WERI-Rb-1 (cell line): ENCODE measurements around the gene GPR84.

Experiments used
- DNase-seq: peaks from one replicate; pipeline ENCODE4 v3.0.0-alpha.2; 2020
- H3K27ac ChIP-seq: fragments of 250-450 bp; sonication (Bioruptor Pico); 2 replicates; pipeline ENCODE4 v1.5.1; 2020; ENCODE audit warnings: mild to moderate bottlenecking, moderate library complexity
- H3K27me3 ChIP-seq: fragments of 250-450 bp; sonication (Bioruptor Pico); 2 replicates; pipeline ENCODE4 v1.5.1; 2021; ENCODE audit warnings: mild to moderate bottlenecking, low read depth, moderate library complexity; ENCODE audit not compliant: insufficient read depth, severe bottlenecking
- H3K36me3 ChIP-seq: fragments of 250-450 bp; sonication (Bioruptor Pico); 2 replicates; pipeline ENCODE4 v1.5.1; 2020; ENCODE audit warnings: mild to moderate bottlenecking, moderate library complexity
- H3K4me3 ChIP-seq: 2 replicates; pipeline ENCODE4 v1.5.1; 2011; ENCODE audit warnings: low read depth, mild to moderate bottlenecking, control low read depth, low read length
- H3K9me3 ChIP-seq: fragments of 250-450 bp; sonication (Bioruptor Pico); 2 replicates; pipeline ENCODE4 v1.5.1; 2021; ENCODE audit warnings: mild to moderate bottlenecking, moderate library complexity; ENCODE audit not compliant: severe bottlenecking
- CTCF ChIP-seq: IDR thresholded peaks from 2 replicates; pipeline ENCODE4 v1.5.1; 2011; ENCODE audit warnings: low read depth, mild to moderate bottlenecking, control low read depth, inconsistent platforms, low read length

GPR84 gene

DNA sequence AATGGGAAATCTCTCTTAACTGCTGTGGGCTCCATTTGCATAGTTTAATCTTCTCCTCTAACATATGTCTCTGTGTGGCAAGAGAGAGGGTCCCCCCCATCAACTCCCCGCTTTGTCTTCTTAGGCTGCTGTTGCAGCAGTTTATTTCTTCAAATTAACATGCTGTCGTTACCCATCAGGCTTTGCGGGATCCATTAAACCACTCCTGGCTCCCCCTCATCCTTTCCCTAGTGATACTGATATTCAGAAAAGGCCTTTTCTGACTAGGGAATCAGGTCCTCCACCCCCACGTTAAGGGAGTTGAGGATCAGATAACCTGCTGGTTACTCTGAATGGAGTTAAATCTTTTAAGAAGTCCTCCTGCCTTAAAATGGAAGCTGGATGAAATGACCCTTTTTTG is 15.2 kb downstream of the GPR84 start:
- H3K9me3 ChIP-seq: no peaks in the 10 kb centered on the region
- peak; percentile 76 for DNase-seq
- H3K36me3 ChIP-seq: peaks cover 40% of the 10 kb centered on the region
- no peaks in the 10 kb centered on the region for H3K27me3 ChIP-seq
- H3K27ac ChIP-seq: peak overlapping the region; percentile 89
- no peak for TF ChIP-seq CTCF
- no peak overlapping the region for H3K4me3 ChIP-seq

DNA sequence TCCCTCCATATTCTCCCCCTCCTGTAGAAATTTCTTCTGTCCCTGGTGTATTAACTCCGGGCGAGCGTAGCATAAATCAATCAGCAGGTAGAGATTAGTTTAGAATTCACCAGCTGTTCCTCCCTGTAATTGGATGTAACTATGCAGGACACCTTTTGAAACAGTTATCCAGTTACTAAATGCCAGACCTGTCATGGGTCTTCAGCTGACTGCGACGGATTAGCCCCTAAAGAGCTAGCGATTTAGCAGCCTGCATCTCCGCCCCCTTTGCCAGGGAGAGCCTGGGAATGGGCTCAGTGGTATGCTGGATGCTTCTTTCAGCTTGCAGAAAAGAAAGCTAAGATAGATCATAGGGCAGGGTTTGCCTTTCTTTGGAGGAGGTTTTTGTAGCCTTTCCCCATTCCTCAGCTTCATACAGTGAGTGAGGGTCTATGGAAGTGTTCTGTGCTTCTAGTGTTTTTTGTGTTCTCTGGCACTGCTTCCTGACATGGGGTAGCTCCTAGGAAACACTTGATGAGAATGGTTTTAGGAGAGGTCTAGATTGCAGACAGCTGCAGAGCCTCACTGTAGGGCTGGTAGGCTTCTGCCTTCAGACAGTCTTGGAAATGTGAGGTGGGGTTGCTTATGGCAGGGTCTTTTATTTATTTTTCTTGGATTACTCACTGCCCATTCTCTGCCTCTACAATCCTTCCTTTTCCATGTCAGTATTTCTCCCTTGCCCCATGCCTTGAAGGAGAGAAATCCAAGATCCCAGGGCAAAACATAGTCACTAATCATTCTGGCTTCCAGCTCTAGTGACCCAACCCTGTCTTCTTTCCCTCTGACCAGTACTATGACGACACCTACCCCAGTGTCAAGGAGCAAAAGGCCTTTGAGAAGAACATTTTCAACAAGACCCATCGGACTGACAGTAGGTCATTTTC is 22.6 kb downstream of the GPR84 start:
- Histone ChIP-seq H3K36me3 (peaks cover 31% of the 10 kb centered on the region), H3K27me3 (no peaks in the 10 kb centered on the region), H3K4me3 (peak overlapping the region; percentile 19), H3K27ac (peak overlapping the region; percentile 65), H3K9me3 (no peaks in the 10 kb centered on the region)
- DNase-seq: peak; percentile 93
- no peak for TF ChIP-seq CTCF

DNA sequence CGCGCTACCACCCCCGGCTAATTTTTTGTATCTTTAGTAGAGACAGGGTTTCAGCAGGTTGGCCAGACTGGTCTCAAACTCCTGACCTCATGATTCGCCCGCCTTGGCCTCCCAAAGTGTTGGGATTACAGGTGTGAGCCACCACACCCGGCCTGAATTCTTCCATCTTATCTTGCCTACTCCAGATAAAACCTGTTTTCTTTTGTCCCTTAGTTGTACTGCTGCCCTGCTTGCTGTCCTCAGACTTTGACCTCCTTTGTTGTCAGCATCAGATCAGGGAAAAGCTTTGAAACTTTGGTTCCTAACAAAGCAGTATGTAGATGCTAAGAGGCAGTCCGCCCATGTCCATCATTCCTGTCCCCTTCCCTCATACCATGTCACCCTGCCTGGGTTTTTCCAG is 23.4 kb downstream of the GPR84 start:
- H3K27ac ChIP-seq: peak overlapping the region; percentile 65
- no peak for DNase-seq
- H3K36me3 ChIP-seq: peaks cover 31% of the 10 kb centered on the region
- H3K4me3 ChIP-seq: no peak overlapping the region
- H3K9me3 ChIP-seq: no peaks in the 10 kb centered on the region
- no peaks in the 10 kb centered on the region for H3K27me3 ChIP-seq
- TF ChIP-seq CTCF: no peak

DNA sequence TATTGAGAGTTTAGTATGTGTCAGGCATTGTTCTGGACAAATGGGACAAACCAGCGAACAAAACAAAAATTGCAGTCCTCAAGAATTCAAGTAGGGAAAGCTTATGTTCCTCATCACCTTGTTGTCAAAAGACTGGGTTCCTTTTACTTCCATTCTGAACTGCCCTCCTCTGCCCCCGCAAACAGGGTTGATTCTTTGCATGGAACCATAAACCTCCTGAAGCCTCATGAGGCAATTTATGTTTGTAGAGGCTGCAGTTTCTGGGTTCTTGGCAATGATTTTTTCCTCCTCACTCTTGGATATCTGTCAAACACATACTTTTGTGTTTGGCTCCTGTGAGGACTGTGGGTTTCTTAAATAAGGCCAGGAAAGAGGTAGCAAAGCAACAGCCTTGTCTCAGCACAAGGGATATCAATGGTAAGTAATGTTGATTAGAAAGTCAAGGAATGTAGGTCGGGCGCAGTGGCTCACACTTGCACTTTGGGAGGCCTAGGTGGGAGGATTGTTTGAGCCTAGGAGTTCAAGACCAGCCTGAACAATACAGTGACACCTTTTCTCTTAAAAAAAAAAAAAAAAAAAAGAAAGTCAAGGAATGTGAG is 25.5 kb downstream of the GPR84 start:
- Histone ChIP-seq H3K9me3 (no peaks in the 10 kb centered on the region), H3K4me3 (no peak overlapping the region), H3K36me3 (peaks cover 16% of the 10 kb centered on the region), H3K27me3 (no peaks in the 10 kb centered on the region), H3K27ac (no peak overlapping the region)
- DNase-seq: no peak
- no peak for TF ChIP-seq CTCF

- DNase-seq: no peak
- H3K4me3 ChIP-seq: no peak overlapping the region
- peak overlapping the region; percentile 36; the same call in 1 of the 2 replicates for H3K27ac ChIP-seq
- no peaks in the 10 kb centered on the region for H3K27me3 ChIP-seq
- peaks cover 8% of the 10 kb centered on the region for H3K36me3 ChIP-seq
- no peaks in the 10 kb centered on the region for H3K9me3 ChIP-seq
- TF ChIP-seq CTCF: no peak
Measured at GRCh38 chr12:54337854-54338650, 26.2 kb downstream of the GPR84 start.
